Lower lobe of right lung (tissue), 2 donors: ENCODE measurements around the gene PCCA. TPM values are rescaled to one million over a fixed set of nuclear protein-coding genes. Genes with fewer than 3 reads are reported as not detected.
"Not testable (repeated sequence)": the region's sequence is repeated elsewhere in the genome, so short reads cannot be mapped to it uniquely, and the experiment has no call there.

Experiments
- ATAC-seq, 2 donors: fragments of 200-7000 bp; cut with Tn5 transposase; one replicate each; pipeline ENCODE4 v1.9.1; 2020 to 2022; ENCODE audit warnings: mild to moderate bottlenecking in 2 of 2, moderate library complexity in 2 of 2
- DNase-seq: peaks from one replicate; pipeline ENCODE4 v3.0.0-alpha.2; 2020
- H3K27ac ChIP-seq: fragments of 200-600 bp; one replicate; pipeline ENCODE4 v1.8.0; 2022
- H3K27me3 ChIP-seq: fragments of 200-600 bp; one replicate; pipeline ENCODE4 v1.8.0; 2022; ENCODE audit warnings: low read depth
- H3K36me3 ChIP-seq: fragments of 200-600 bp; one replicate; pipeline ENCODE4 v1.8.0; 2022; ENCODE audit warnings: mild to moderate bottlenecking
- H3K4me1 ChIP-seq: fragments of 200-600 bp; one replicate; pipeline ENCODE4 v1.8.0; 2022
- H3K4me3 ChIP-seq: fragments of 200-600 bp; one replicate; pipeline ENCODE4 v1.8.0; 2022; ENCODE audit warnings: mild to moderate bottlenecking
- H3K9me3 ChIP-seq: fragments of 200-600 bp; one replicate; pipeline ENCODE4 v1.8.0; 2022
- CTCF ChIP-seq: fragments of 200-600 bp; IDR thresholded peaks from one replicate; pipeline ENCODE4 v1.8.0; 2022; ENCODE audit warnings: antibody characterized with exemption, mild to moderate bottlenecking
- intact Hi-C: fragments of 100-400 bp; cut with DNase I; formaldehyde crosslinking; loops from one replicate; pipeline ENCODE4 v1.11.0; 2022
- total RNA-seq: library from RNA; stranded (reverse); fragmentation: NEBNext Ultra II Directional; extraction: Animal tissue kit (Norgen Biotek cat#: 25700); gene quantifications from one replicate; pipeline ENCODE4 v1.2.1, GENCODE V29; 2021
- donor health status: DM: no; HTN: yes; CAD: no; lungs with severe emphysema.

PCCA gene
- total RNA-seq, 1 donor from 2014 or later = 37.8 TPM

- ATAC-seq (no peak), DNase-seq (no peak)
- no peak for TF ChIP-seq CTCF
- H3K9me3 ChIP-seq = no peaks in the 10 kb centered on the region
- no peak overlapping the region for H3K4me3 ChIP-seq
- intact Hi-C loops = no loop called here
- no peak overlapping the region for H3K27ac ChIP-seq
- peaks cover 14% of the 10 kb centered on the region for H3K36me3 ChIP-seq
- H3K4me1 ChIP-seq = no peaks in the 10 kb centered on the region
- H3K27me3 ChIP-seq = no peaks in the 10 kb centered on the region
Observed at GRCh38 chr13:100314132-100314910, 225.4 kb downstream of the PCCA start.

DNA sequence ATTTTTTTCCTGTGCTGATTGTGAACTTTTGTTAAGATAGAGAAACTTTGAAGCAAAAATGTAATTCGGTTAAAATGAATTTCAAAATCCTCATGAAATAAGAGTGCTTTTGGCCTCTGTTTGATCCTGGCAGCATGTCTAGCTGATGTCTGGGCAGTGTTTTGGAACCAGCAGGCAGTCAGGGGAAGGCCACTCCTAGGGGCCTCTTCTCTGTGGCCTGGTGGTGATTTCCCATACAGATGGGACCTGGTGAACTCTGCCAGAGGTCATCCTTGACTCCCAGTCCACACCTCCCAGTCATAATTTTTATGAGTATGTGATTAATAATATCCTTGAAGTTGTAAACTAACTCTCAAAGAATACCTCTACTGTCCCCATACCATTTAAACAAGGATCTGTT lies 226.6 kb downstream of the PCCA start:
- ATAC-seq = no peak
- Histone ChIP-seq H3K27me3 (no peaks in the 10 kb centered on the region), H3K27ac (no peak overlapping the region), H3K9me3 (no peaks in the 10 kb centered on the region), H3K36me3 (peaks cover 11% of the 10 kb centered on the region), H3K4me3 (no peak overlapping the region), H3K4me1 (no peaks in the 10 kb centered on the region)
- no peak for DNase-seq
- intact Hi-C loops = no loop called here
- TF ChIP-seq CTCF = no peak

GRCh38 chr13:100318473-100318872 lies 229.6 kb downstream of the PCCA start:
- ATAC-seq, H3K4me1 ChIP-seq, H3K9me3 ChIP-seq, H3K27ac ChIP-seq, H3K4me3 ChIP-seq, intact Hi-C loops, H3K27me3 ChIP-seq, DNase-seq: not testable (repeated sequence)
- peaks cover 15% of the 10 kb centered on the region for H3K36me3 ChIP-seq

GRCh38 chr13:100323937-100324336 lies 235.0 kb downstream of the PCCA start:
- Histone ChIP-seq H3K4me3 (no peak overlapping the region), H3K4me1 (no peaks in the 10 kb centered on the region), H3K27me3 (no peaks in the 10 kb centered on the region), H3K27ac (no peak overlapping the region), H3K36me3 (peaks cover 26% of the 10 kb centered on the region), H3K9me3 (no peaks in the 10 kb centered on the region)
- ATAC-seq = no peak
- no peak for DNase-seq
- intact Hi-C loops = no loop called here
- TF ChIP-seq CTCF = no peak

GRCh38 chr13:100330662-100331061 lies 241.8 kb downstream of the PCCA start:
- no peaks in the 10 kb centered on the region for H3K4me1 ChIP-seq
- no peaks in the 10 kb centered on the region for H3K9me3 ChIP-seq
- H3K36me3 ChIP-seq = peaks cover 6% of the 10 kb centered on the region
- H3K27ac ChIP-seq = no peak overlapping the region
- ATAC-seq (no peak), DNase-seq (no peak)
- no peaks in the 10 kb centered on the region for H3K27me3 ChIP-seq
- intact Hi-C loops = no loop called here
- no peak overlapping the region for H3K4me3 ChIP-seq
- no peak for TF ChIP-seq CTCF

- no peak for DNase-seq
- Histone ChIP-seq H3K27ac (no peak overlapping the region), H3K36me3 (no peaks in the 10 kb centered on the region), H3K4me1 (no peaks in the 10 kb centered on the region), H3K9me3 (no peaks in the 10 kb centered on the region), H3K27me3 (no peaks in the 10 kb centered on the region), H3K4me3 (no peak overlapping the region)
- ATAC-seq = no peak
- TF ChIP-seq CTCF = no peak
- intact Hi-C loops = no loop called here
Observed at GRCh38 chr13:100333141-100333540, 244.2 kb downstream of the PCCA start.
